Measurements from ENCODE around the gene EIF1AD.
"Not testable (repeated sequence)": the region's sequence is repeated elsewhere in the genome, so short reads cannot be mapped to it uniquely, and the experiment has no call there.

The EIF1AD gene

DNA sequence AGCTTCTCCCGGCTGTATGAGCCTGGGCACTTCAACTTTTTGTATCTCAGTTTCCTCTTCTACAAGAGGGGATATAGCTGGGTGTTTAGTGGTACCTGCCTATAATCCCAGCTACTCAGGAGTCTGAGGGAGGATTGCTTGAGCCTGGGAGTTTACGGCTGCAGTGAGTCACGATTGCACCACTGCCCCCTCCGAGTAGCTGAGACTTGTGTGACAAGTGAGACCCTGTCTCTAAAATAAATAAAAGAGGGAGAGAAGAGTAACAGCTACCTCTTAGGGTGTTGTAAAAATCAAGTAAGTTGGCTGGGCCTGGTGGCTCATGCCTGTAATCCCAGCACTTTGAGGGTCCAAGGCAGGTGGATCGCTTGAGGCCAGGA is 34.4 kb upstream of the EIF1AD start:
- no peak for TF ChIP-seq CTCF (IDR thresholded peaks at IDR 0.05; ENCODE audit: insufficient read depth, low read depth, low read length, missing control alignments)
- H3K4me3 ChIP-seq (ENCODE audit: low read depth, low read length): no peak overlapping the region

DNA sequence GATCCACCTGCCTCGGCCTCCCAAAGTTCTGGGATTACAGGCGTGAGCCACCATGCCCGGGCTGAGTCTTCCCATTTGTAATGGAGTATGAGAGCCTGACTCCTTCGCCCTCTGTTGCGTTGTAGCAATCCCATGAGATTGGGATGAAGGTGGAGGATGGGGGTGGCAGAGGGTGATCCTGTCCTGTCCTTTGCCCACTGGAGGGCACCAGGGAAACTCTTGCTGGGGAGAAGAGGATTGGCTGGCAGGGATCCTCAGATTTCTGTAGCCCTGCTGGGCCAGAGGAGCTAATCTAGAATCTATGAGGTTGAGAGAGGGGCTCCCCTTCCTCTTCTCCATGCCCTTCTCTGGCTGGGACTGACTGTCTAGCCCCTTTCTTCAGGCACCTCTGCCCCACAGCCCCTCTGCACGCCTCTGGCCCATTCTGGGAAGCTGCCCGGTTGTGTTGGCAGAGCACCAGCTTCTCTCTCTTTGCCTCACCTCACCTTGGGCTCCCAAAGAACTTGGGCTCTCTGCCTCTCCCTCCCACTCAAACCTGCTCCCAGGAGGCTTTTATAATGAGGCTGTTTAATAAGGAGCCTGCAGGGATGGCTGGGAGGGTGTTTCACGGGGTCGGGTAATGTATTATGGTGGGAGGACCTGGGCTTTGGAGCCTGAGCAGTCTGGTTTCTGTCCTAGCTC is 33.8 kb upstream of the EIF1AD start:
- no peak overlapping the region for H3K4me3 ChIP-seq (ENCODE audit: low read depth, low read length)
- no peak for TF ChIP-seq CTCF (IDR thresholded peaks at IDR 0.05; ENCODE audit: insufficient read depth, low read depth, low read length, missing control alignments)
- DNase-seq (ENCODE audit: low read depth): no peak

More for the DNA sequence above, 34.4 kb upstream of the EIF1AD start:
- DNase-seq (ENCODE audit: low read depth): no peak

GRCh38 chr11:66032957-66033735 is 31.2 kb upstream of the EIF1AD start:
- TF ChIP-seq CTCF (IDR thresholded peaks at IDR 0.05; ENCODE audit: insufficient read depth, low read depth, low read length, missing control alignments): no peak
- no peak overlapping the region for H3K4me3 ChIP-seq (ENCODE audit: low read depth, low read length)
- no peak for DNase-seq (ENCODE audit: low read depth)

DNA sequence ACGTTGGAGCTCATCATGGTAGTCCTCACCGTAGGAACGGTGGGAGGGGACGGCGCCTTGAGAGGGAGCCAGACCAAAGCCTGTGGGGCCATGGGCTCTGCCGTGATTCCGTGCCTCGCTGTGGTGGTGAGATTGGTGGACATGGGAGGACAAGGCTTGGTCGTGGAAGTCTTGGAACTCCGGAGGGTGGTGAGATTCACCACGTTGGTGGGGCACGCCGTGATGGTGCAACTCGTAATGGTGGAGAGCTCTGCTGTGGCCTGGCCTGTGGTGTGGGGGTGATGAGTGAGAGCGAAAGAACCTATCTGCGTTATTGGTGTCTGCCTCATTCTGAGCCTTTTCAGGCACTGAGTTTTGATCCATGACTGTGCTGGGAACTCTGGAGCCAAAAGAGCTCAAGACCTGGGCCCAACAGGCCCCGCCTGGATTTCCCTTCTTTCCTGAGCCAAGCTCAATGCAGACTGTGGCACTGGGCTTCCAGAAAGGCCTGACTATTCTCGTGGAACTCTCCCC is 24.1 kb upstream of the EIF1AD start, which contains the start of gene CATSPER1:
Gene CATSPER1 (minus strand): TSS at position 463 of the 513 bp plus-strand sequence. CDS start 100 bp downstream, at position 363.
- no peak for DNase-seq (ENCODE audit: low read depth)
- no peak for TF ChIP-seq CTCF (IDR thresholded peaks at IDR 0.05; ENCODE audit: insufficient read depth, low read depth, low read length, missing control alignments)
- no peak within 1 kb of the TSS for H3K4me3 ChIP-seq (ENCODE audit: low read depth, low read length)

DNA sequence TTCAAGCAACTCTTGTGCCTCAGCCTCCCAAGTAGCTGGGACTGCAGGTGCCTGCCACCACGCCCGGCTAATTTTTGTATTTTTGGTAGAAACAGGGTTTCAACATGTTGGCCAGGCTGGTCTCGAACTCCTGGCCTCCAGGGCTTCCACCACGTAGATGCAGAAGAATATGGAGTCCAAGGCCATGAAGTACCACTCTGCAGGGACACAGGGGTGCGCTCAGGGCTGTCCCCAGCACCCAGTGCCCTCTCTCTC is 21.2 kb upstream of the EIF1AD start:
- H3K4me3 ChIP-seq (ENCODE audit: low read depth, low read length); DNase-seq (ENCODE audit: low read depth): not testable (repeated sequence)

- H3K4me3 ChIP-seq (ENCODE audit: low read depth, low read length): no peak overlapping the region
- peak; percentile 92 for TF ChIP-seq CTCF (IDR thresholded peaks at IDR 0.05; ENCODE audit: insufficient read depth, low read depth, low read length, missing control alignments)
Measured at GRCh38 chr11:66022401-66023185, 20.6 kb upstream of the EIF1AD start.

More at GRCh38 chr11:66022401-66023185, 20.6 kb upstream of the EIF1AD start:
- DNase-seq (ENCODE audit: low read depth): peak; percentile 61
